ENCODE measurements around the gene SORCS2.

Gene SORCS2

GRCh38 chr4:7475207-7475606 is 282.9 kb downstream of the SORCS2 start:
- no peaks in the 10 kb centered on the region for H3K36me3 ChIP-seq (ENCODE audit: insufficient read depth, low read length)
- H3K9ac ChIP-seq (ENCODE audit: low read depth, low read length), result no peak overlapping the region
- H3K27me3 ChIP-seq (ENCODE audit: insufficient read depth, low read length), result no peaks in the 10 kb centered on the region
- peaks cover 5% of the 10 kb centered on the region; the same call in 1 of the 2 replicates for H3K4me1 ChIP-seq (ENCODE audit: insufficient read depth, low read length)
- WGBS, result 93% methylated on average over 5 of the region's 5 CpGs
- no peak overlapping the region for H3K4me3 ChIP-seq (ENCODE audit: low read length)
- H3K9me3 ChIP-seq (ENCODE audit: insufficient read depth, low read depth, low read length), result no peaks in the 10 kb centered on the region
- no peak overlapping the region for H3K27ac ChIP-seq (ENCODE audit: low read depth, low read length)

GRCh38 chr4:7476820-7477219 is 284.5 kb downstream of the SORCS2 start:
- H3K4me3 ChIP-seq (ENCODE audit: low read length), result no peak overlapping the region
- H3K9me3 ChIP-seq (ENCODE audit: insufficient read depth, low read depth, low read length), result no peaks in the 10 kb centered on the region
- H3K4me1 ChIP-seq (ENCODE audit: insufficient read depth, low read length), result peaks cover 5% of the 10 kb centered on the region; the same call in 1 of the 2 replicates
- H3K36me3 ChIP-seq (ENCODE audit: insufficient read depth, low read length), result no peaks in the 10 kb centered on the region
- H3K27ac ChIP-seq (ENCODE audit: low read depth, low read length), result no peak overlapping the region
- H3K27me3 ChIP-seq (ENCODE audit: insufficient read depth, low read length), result no peaks in the 10 kb centered on the region
- WGBS, result 86% methylated on average over 6 of the region's 6 CpGs
- no peak overlapping the region for H3K9ac ChIP-seq (ENCODE audit: low read depth, low read length)

- Histone ChIP-seq H3K4me1 (ENCODE audit: insufficient read depth, low read length) (0 out of 2 replicates have a peak, but pooled peaks cover under 1% of the 10 kb centered on the region), H3K9ac (ENCODE audit: low read depth, low read length) (no peak overlapping the region), H3K4me3 (ENCODE audit: low read length) (no peak overlapping the region), H3K27me3 (ENCODE audit: insufficient read depth, low read length) (no peaks in the 10 kb centered on the region), H3K36me3 (ENCODE audit: insufficient read depth, low read length) (no peaks in the 10 kb centered on the region), H3K9me3 (ENCODE audit: insufficient read depth, low read depth, low read length) (no peaks in the 10 kb centered on the region), H3K27ac (ENCODE audit: low read depth, low read length) (no peak overlapping the region)
- WGBS, result 94% methylated on average over 7 of the region's 7 CpGs
Measured at GRCh38 chr4:7477695-7478094, 285.4 kb downstream of the SORCS2 start.

GRCh38 chr4:7478665-7479064 is 286.3 kb downstream of the SORCS2 start:
- 94% methylated on average over 11 of the region's 11 CpGs for WGBS
- Histone ChIP-seq H3K9ac (ENCODE audit: low read depth, low read length) (no peak overlapping the region), H3K27me3 (ENCODE audit: insufficient read depth, low read length) (no peaks in the 10 kb centered on the region), H3K36me3 (ENCODE audit: insufficient read depth, low read length) (no peaks in the 10 kb centered on the region), H3K9me3 (ENCODE audit: insufficient read depth, low read depth, low read length) (no peaks in the 10 kb centered on the region), H3K4me1 (ENCODE audit: insufficient read depth, low read length) (no peaks in the 10 kb centered on the region), H3K4me3 (ENCODE audit: low read length) (no peak overlapping the region), H3K27ac (ENCODE audit: low read depth, low read length) (no peak overlapping the region)

- no peaks in the 10 kb centered on the region for H3K27me3 ChIP-seq (ENCODE audit: insufficient read depth, low read length)
- no peak overlapping the region for H3K4me3 ChIP-seq (ENCODE audit: low read length)
- H3K9ac ChIP-seq (ENCODE audit: low read depth, low read length), result no peak overlapping the region
- H3K9me3 ChIP-seq (ENCODE audit: insufficient read depth, low read depth, low read length), result no peaks in the 10 kb centered on the region
- H3K4me1 ChIP-seq (ENCODE audit: insufficient read depth, low read length), result peaks cover 6% of the 10 kb centered on the region; the same call in 1 of the 2 replicates
- WGBS, result 92% methylated on average over 16 of the region's 16 CpGs
- no peaks in the 10 kb centered on the region for H3K36me3 ChIP-seq (ENCODE audit: insufficient read depth, low read length)
- H3K27ac ChIP-seq (ENCODE audit: low read depth, low read length), result no peak overlapping the region
Measured at GRCh38 chr4:7480423-7480822, 288.1 kb downstream of the SORCS2 start.

- H3K4me3 ChIP-seq (ENCODE audit: low read length), result no peak overlapping the region
- peaks cover 6% of the 10 kb centered on the region; the same call in 1 of the 2 replicates for H3K4me1 ChIP-seq (ENCODE audit: insufficient read depth, low read length)
- WGBS, result 91% methylated on average over 14 of the region's 14 CpGs
- H3K9ac ChIP-seq (ENCODE audit: low read depth, low read length), result no peak overlapping the region
- H3K27me3 ChIP-seq (ENCODE audit: insufficient read depth, low read length), result no peaks in the 10 kb centered on the region
- H3K36me3 ChIP-seq (ENCODE audit: insufficient read depth, low read length), result no peaks in the 10 kb centered on the region
- no peak overlapping the region for H3K27ac ChIP-seq (ENCODE audit: low read depth, low read length)
- H3K9me3 ChIP-seq (ENCODE audit: insufficient read depth, low read depth, low read length), result no peaks in the 10 kb centered on the region
Measured at GRCh38 chr4:7481227-7481626, 288.9 kb downstream of the SORCS2 start.

GRCh38 chr4:7485096-7485495 is 292.8 kb downstream of the SORCS2 start:
- Histone ChIP-seq H3K27ac (ENCODE audit: low read depth, low read length) (no peak overlapping the region), H3K4me1 (ENCODE audit: insufficient read depth, low read length) (peaks cover 11% of the 10 kb centered on the region), H3K36me3 (ENCODE audit: insufficient read depth, low read length) (no peaks in the 10 kb centered on the region), H3K27me3 (ENCODE audit: insufficient read depth, low read length) (no peaks in the 10 kb centered on the region), H3K9me3 (ENCODE audit: insufficient read depth, low read depth, low read length) (no peaks in the 10 kb centered on the region), H3K4me3 (ENCODE audit: low read length) (no peak overlapping the region), H3K9ac (ENCODE audit: low read depth, low read length) (no peak overlapping the region)
- WGBS, result 81% methylated on average over 7 of the region's 7 CpGs

GRCh38 chr4:7486101-7486500 is 293.8 kb downstream of the SORCS2 start:
- Histone ChIP-seq H3K9ac (ENCODE audit: low read depth, low read length) (no peak overlapping the region), H3K4me3 (ENCODE audit: low read length) (no peak overlapping the region), H3K9me3 (ENCODE audit: insufficient read depth, low read depth, low read length) (no peaks in the 10 kb centered on the region), H3K36me3 (ENCODE audit: insufficient read depth, low read length) (no peaks in the 10 kb centered on the region), H3K27me3 (ENCODE audit: insufficient read depth, low read length) (no peaks in the 10 kb centered on the region), H3K4me1 (ENCODE audit: insufficient read depth, low read length) (peaks cover 11% of the 10 kb centered on the region), H3K27ac (ENCODE audit: low read depth, low read length) (no peak overlapping the region)
- WGBS, result 87% methylated on average over 11 of the region's 11 CpGs

GRCh38 chr4:7487502-7487901 is 295.2 kb downstream of the SORCS2 start:
- Histone ChIP-seq H3K4me1 (ENCODE audit: insufficient read depth, low read length) (peaks cover 11% of the 10 kb centered on the region), H3K9me3 (ENCODE audit: insufficient read depth, low read depth, low read length) (no peaks in the 10 kb centered on the region), H3K27ac (ENCODE audit: low read depth, low read length) (no peak overlapping the region), H3K9ac (ENCODE audit: low read depth, low read length) (no peak overlapping the region), H3K27me3 (ENCODE audit: insufficient read depth, low read length) (no peaks in the 10 kb centered on the region), H3K4me3 (ENCODE audit: low read length) (no peak overlapping the region), H3K36me3 (ENCODE audit: insufficient read depth, low read length) (no peaks in the 10 kb centered on the region)
- 63% methylated on average over 10 of the region's 10 CpGs for WGBS

GRCh38 chr4:7487998-7488671 is 295.8 kb downstream of the SORCS2 start:
- Histone ChIP-seq H3K4me3 (ENCODE audit: low read length) (no peak overlapping the region), H3K4me1 (ENCODE audit: insufficient read depth, low read length) (peaks cover 11% of the 10 kb centered on the region), H3K27me3 (ENCODE audit: insufficient read depth, low read length) (no peaks in the 10 kb centered on the region), H3K36me3 (ENCODE audit: insufficient read depth, low read length) (no peaks in the 10 kb centered on the region), H3K27ac (ENCODE audit: low read depth, low read length) (no peak overlapping the region), H3K9me3 (ENCODE audit: insufficient read depth, low read depth, low read length) (no peaks in the 10 kb centered on the region), H3K9ac (ENCODE audit: low read depth, low read length) (no peak overlapping the region)
- WGBS, result 83% methylated on average over 15 of the region's 15 CpGs

GRCh38 chr4:7491915-7492314 is 299.6 kb downstream of the SORCS2 start:
- WGBS, result 96% methylated on average over 6 of the region's 6 CpGs
- H3K36me3 ChIP-seq (ENCODE audit: insufficient read depth, low read length), result no peaks in the 10 kb centered on the region
- H3K9ac ChIP-seq (ENCODE audit: low read depth, low read length), result no peak overlapping the region
- peaks cover 5% of the 10 kb centered on the region for H3K4me1 ChIP-seq (ENCODE audit: insufficient read depth, low read length)
- no peaks in the 10 kb centered on the region for H3K9me3 ChIP-seq (ENCODE audit: insufficient read depth, low read depth, low read length)
- H3K27ac ChIP-seq (ENCODE audit: low read depth, low read length), result no peak overlapping the region
- no peaks in the 10 kb centered on the region for H3K27me3 ChIP-seq (ENCODE audit: insufficient read depth, low read length)
- no peak overlapping the region for H3K4me3 ChIP-seq (ENCODE audit: low read length)

Measured in HUES64 (cell line).